ENCODE results near the gene MITF.

The MITF gene

DNA sequence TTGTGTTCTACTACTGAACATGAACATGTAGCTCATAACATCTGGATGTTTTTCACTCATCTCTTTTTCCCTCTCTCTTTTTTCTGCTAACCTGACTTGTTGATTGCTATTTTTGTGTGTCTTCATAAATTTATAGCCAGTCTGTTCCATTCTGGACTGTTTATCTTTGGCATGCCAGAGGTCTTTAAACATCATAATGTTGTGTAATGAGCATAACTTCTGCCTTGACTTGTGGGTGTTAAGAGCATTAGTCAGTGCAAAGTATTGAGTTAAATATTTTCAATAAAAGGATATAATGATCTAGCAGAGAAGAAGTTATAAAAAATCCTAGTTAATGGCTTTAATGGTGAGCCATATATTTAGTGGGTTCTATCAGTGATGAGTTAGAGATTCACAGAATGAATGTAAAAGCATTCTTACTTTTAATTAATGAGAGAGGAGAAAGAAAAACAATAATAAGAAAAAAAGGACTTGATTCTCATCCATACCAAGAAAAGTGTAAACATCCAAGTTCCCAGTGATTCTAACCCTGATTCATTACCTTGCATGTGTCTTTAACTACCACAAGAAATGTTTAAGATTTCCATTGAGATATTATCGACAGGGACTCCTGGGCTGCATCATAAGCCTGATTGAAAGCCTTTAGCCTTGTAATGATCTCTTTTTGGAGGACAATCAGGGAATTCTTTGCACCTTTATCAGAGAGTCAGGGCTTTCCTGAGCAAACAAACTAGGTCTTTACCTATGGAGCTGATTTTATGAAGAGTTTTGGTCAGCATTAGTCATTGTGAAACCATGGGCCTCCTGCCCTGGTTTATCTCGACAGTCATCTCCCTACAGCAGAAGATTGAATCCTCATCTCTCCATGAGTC lies 22.9 kb downstream of the MITF start:
- no peak for FAIRE-seq

DNA sequence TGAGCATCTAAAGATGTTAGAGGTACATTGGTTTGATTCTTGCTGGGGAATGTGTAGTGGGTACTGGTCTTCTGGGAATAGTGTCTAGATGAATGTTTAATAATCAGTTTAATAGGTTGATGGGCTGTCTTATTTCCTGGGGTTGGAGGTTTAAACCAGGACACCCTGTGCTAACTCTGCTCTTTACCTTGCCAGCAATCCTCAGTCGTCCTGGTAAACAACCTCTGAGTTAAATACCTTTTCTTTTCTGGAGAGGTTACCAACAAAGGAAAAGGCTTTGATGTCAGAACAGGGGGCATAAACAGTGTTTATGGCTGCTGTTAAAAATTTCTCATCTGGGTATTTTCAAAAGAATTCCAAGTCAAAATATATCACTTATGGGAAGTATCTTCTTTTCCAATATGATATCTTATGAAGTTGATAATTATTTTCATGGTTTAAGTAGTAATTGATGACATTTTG lies 23.5 kb downstream of the MITF start:
- no peak for FAIRE-seq

DNA sequence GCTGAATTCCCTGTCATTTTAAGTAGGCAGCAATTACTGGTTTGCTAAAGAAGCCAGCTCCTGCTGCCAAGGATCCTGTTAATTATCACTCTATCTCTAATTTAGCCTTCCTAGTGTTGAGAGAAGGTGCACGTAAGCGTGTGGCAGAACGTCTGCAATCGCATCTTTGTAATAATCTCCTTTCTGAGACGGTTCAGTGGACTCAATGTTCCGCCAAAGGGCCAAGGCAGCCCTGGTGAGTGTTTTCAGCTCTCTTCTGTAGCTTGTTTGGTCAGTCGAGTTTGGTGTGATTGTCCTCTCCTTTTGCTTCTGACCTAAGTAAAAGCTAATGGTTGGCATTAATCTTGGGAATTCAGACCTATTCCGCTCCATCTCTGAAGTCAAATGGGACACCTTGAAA lies 24.2 kb downstream of the MITF start:
- FAIRE-seq = no peak

DNA sequence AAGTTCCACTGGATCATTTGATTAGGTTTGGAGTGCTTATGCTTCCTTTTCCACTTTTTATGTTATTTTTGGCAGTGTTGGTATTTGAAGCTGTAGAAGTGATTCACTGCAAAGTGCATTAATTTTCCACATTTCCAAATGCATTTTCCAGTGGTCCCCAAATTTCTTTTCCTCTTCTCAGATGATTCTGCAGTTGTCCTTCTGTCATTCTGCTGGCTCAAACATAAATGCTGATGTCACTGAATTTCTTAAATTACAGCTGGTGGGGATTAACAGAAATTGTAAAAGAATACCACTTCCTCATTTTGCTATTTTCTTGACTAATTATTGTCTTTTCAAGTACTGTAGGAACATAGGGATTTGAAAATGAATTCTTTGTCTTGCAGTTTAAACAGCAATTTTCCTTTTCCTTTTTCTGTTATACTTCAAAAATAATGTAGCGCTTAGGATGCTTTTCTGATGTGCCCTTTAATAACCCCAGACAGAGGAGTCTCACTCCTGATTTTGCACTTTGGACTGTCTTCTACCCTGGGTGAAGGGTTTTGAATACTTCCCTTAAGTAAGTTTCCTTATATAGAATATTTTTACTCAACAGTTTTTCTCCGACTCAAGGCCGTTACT lies 25.0 kb downstream of the MITF start:
- FAIRE-seq = no peak

DNA sequence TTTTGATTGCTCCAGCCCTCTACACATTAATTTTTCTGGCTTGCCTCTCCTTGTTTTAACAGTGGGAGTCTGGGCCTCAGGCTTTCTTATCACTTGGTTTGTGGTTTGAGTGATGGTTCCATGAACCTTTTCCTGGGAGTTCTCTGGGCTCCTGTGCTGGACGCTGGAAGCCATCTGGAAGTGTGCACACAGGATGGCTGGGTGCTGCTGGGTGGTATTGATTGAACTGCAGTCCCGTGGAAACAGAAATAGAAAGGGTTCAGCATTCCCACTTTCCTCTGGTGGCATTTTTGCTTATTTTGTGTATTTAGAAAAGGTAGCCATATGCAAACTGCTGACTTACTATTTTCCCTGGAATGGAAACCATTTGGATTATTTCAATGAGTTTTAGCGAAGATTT lies 25.6 kb downstream of the MITF start:
- FAIRE-seq = no peak

DNA sequence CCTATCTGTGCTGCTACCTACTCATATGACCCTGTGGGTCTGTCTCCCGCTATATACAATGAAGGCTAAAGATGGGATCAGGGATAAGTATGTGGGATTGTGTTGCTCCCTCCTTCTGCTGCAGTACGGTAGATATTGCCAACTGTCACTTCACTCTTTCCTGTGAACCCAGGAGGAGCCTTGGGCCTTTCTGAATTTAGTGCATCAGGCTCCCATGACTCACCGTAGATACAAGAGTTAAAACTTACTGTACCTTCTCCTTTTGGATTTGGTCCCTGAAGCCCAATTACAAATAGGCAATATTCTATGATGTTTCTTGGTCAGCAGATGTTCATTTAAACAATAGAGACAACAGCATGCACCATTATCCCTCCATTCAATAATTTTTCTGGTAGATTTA lies 27.4 kb downstream of the MITF start:
- FAIRE-seq = no peak

DNA sequence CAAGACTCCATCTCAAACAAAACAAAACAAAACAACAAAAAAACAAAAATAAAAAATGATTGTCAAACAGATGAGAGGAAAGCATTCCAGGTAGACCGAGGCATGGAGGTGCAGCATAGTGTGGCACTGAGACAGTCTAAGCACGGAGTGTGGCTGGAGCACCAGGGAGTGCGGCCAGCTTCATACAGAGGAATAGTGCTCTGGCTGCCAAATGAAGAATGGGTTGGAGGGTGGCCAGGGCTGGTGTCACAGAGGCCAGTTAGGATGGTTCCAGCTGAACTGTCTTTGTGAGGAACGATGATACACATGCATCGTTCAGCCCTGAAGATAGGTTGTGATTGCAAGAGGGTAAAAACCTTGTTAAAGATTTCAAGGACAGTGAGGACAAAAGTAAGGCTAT lies 28.3 kb downstream of the MITF start:
- FAIRE-seq = no peak

DNA sequence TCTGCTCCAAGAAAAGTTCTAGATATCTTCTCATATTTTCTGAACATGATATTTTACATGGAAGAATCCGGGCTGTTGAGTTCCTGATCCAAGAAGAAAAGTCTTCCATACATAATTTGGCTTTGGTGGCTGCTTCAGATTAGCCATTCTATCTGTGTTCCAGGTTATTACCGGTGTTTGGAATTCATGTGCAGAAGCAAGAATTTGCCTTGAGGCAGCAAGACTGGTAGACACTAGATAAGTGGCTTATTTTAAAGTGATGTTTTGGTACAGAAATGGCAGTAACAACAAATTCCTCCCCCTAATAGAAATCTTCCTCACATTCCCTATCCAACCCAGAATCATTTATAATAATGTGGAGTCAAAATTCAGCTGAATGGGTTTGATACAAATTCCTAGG lies 29.2 kb downstream of the MITF start:
- FAIRE-seq = no peak

DNA sequence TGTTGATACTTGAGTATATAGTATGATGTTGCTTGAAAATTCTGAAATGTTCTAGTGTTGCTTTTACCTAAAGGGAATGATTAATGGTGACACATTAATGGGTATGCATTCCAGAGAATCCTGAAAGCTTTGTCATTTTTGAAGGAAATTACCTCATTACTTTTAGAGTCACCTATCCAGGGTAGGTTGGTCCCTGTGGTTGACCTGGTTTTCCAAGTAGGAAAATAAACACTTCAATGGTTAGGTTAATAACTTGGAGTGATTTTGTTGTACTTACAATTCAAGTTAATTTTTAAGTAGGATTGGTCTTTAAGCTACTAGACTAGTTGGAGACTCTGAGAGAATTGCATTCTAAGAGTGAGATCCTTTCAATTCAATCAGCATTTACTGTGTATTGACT lies 31.0 kb downstream of the MITF start:
- FAIRE-seq = no peak

DNA sequence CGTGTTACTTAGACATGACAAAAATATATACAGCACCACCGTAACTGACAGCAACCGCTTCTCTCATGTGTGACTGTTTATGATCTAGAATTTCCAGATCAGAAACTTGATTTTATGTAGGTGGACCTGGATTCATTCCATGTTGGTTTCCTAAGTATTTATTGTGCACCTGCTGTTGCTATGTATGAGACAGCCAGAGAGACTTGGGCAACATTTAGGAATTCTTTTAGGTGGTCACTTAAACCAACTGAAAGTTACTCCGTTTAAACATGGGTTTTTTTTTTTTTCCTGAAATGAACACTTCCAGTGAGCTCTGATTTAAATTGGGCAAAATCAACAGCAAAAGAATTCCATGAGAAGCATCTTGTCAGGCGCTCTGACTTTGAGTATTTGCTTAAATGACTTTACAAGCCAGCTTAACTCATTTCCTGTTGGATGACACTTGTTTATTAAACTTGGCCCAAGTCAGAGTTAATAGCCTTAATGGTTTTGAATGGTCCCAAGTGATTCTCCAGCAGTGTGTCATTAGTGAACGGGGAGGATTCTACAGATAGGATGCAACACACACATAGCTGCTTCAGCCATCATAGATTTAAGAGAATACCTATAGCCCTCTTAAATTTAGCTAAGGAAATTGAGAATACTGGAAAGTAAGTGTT lies 31.8 kb downstream of the MITF start:
- no peak for FAIRE-seq

DNA sequence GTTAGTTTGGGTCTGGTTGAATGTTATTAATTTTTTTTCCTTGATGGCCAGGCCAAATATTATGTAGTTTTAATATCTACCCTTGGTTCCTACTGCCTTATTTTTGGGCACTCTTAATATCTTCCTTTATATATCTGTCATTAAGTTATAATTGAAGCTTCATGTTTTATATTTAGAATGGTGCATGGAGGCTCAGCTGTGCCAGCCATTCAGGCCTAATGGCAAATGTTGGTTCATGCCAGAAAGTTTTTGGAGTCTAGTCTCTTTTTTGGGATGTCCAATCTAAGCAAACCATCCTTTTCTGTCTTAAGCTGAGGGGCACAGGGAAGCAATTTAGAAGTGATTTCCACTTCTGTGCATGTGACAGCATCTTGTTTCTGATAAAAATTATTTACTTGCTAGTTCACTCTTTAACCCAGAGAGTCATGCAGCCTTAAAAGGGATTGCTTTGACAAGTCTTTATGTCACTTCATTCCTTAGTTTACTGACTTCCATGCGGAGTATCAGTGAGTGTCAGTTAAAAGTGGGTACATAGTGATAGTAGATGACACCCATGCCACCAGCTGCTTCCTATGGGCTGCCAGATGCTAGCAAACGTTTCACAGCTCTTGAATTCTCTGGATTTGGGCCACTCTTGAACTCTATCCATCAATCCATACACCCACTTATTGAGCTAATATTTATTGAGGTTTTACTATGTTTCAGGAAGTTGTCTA lies 33.0 kb downstream of the MITF start:
- FAIRE-seq = no peak

DNA sequence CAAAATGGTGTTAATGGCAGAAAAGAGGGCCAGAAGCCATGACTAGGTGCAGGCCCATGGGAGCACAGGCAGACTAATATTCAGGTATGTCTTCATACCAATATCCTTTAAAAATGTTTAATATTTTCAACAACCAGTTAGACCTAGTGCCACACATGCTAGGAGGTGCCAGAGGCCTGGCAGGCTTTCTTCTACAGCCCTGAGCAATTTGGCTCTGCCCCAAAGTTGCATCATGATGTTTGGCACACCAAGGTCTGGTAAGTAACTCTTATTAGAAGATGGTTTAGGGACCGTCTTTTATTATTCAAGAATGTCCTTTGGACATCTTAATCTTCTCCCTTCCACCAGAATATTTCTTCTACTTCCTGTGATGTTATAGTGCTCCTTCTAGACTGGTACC lies 34.8 kb downstream of the MITF start:
- FAIRE-seq = no peak

DNA sequence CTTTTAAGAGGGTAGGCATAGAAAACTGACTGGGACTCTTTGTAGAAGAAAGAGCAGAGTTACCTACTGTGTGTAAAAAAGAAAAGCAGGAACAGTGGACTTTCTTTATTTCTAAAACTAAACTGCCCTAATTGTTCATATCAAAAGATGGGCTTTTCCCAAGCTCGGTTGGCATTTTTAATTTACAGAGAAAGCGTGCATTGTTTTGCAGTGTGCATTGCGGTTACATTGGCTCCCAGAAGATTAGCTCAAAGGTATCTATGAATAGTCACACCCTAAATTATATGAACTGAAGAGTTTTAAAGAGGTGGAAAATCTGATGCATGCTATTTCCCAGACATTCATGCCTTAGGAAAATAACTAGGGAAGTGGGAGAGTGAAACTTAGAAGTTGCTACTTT lies 36.5 kb downstream of the MITF start:
- no peak for FAIRE-seq

DNA sequence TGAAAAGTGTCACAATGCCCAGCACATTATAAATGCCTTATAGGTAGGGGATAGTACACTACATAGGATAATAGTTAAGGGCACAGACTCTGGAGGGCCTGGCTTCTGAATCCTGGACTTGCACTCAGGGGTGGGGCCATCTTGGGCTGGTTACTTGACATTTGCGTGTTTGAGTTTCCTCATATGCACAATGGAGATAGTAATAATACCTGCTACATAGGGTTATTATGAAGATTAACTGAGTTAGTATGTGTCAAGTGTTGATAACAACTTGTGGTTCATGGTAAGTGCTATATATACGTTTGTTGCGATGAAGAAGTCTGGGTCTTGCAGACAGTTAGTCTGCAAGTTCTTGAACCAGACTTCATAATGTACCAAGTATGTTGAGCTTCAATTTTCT lies 37.0 kb downstream of the MITF start:
- FAIRE-seq = no peak

DNA sequence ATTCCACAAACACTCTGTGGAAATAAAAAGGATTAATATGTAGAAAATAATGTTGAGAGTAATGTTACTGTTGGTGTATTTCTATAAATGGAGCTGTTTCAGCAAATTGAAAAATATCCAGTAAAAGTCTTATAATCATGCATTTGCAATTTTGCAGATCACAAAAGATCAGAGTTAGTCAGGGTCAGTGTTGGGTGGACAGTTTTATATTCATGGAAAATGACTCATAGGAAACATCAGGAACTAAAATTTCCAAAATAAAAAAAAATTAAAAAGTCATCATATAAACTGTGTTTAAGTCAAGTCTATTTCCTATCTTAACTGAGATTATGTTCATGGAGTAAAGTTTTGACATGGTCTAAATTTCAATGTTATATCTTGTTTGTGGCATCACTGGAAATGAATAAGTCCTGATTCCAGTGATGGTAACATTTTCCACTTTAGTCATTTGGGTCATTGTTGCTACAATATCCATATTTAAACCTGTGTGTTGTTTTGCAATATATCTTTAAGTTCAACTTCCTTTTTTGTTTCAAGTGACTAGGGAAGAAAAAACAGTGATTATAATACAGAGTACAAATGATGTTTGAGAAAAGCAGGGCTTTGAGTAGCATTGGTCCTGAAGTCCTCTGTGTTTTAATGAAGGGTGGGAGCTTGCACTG lies 37.8 kb downstream of the MITF start:
- peak; percentile 38 for FAIRE-seq

DNA sequence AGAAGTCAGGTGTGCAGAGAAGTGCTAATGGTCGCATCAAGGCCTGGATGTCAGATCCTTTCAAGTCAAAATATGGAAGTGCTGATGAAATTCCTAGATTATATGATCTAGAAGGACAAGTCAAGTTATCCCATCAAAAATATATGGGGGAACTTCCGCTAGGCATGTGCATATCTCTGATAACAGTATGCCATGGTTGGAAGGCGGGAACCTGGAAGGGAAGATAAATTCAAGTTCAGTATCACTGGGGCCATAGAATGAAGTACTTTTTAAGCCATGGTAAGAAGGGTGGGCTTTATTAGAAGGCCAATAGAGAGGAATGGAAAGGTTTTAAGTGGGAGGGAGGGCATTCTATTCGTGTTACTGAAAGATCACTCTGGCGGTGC lies 38.3 kb downstream of the MITF start:
- no peak for FAIRE-seq

DNA sequence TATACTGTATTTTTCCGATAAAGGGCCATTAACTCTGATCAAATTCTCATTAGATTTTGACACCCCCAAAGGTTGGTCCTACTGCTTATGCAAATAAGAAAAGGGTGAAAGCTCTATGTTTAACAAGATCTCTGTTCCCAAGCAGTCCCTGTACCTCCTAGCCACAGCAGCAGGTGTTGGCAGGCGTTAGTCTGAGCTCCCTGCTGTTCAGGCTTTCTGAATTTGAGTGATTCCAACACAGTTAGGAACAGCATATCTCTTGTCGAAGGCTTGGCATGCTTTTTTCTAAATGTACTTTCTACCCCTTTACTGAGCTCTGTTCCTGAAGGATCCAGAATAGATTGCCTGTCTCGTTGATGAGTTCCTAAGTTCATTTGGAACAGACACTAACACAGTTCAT lies 42.3 kb downstream of the MITF start:
- FAIRE-seq = no peak

DNA sequence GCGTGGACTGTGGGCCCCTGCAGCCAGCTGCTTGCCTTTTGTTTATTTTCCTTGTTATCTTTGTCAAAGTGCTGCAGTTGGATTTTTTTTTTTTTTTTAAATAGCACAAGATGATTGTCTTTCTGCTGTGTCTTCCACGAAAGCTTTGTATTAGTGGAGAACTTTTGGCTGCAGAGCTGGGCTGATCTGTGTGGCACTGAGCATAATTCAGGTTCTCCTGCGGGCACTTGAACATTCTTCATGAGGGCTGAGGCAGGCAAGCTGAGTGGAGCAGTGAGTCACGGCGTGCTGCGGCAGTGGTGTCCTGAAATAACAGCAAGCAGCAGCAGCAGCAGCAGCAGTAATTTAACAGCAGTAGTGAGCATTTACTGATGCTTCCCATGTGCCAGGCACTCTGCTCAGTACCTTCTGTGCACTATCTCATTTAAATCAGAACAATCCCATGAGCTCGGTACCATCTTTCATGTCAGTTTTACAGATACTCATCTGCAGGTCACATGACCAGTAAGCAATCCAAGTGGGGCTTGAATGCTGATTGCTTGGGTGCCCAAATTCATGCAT lies 45.8 kb downstream of the MITF start:
- FAIRE-seq = no peak

DNA sequence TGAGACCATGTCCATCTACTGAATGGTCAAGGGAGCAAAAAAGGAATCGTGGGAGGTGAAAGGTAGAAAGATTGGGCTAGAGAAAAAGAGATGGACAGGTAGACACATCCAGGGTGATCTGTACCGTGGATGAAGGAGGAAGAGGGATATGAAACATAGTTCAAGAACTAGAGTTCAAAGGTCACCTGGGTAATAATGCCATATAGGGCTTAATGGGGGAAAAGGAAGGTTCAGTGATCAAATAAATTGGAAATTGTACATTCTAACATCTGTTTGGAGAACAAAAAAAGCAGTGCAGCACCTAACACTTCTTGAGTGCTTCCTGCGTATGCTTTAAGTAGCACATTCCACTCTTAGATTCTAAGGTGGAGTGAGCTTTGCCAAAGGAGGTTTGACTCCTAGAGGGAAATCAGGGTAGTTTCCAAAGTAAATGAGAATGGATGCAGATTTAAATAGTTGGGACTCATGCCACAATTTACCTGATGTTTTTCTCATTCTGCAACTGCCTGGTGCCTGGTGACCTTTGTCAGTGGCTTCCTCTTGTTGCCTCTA lies 46.6 kb downstream of the MITF start:
- FAIRE-seq = no peak

DNA sequence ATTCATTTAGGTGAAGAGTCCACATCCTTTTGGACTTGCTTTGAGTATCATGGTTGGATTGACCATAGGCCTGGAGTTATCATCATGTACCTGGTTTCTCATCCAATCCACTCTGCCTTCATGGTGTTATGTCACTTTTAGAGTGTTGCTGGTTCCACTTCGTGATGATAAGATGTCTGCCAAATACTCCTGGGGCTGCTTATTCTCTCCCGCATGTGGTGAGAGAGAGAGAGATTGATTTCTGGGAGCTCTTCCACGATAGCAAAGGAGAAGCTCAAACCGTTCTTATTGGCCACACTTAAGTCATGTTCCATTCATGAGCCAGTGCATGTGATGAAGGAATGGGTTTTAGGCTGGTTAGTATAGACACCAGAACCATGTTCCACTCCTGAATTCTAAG lies 47.6 kb downstream of the MITF start:
- FAIRE-seq = no peak

DNA sequence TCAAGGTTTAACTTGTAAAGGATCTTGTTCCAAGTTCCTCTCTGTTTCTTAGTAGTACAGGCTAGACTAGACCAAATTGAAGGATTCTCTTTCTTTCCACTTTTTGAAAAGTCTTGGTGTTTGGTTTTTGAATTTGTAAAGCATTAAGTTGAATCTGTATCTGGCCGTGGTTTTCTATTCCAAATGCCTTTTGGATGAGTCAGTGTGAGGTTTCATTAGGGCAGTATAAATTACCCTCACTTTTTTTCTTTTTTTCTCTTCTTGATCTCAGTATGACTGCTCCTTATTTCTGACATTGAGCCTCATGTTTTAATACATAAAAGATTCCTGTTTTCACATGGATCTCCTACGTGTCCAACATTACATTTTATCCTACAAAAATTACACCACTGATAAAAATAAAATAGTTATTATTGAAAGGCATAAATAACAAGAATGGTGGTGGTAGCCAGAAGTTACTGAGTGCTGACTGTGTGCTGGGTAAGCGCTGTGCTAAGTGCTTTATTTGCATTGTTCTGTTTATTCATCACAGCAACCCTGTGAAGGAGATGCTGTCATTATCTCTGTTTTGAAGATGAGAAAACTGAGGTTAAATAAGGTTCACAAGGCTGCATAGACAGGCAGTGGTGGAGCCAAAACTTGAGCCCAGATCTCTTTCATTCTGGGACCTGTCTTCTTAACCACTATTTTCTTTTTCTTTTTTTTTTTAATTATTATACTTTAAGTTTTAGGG lies 48.3 kb downstream of the MITF start:
- FAIRE-seq = no peak

DNA sequence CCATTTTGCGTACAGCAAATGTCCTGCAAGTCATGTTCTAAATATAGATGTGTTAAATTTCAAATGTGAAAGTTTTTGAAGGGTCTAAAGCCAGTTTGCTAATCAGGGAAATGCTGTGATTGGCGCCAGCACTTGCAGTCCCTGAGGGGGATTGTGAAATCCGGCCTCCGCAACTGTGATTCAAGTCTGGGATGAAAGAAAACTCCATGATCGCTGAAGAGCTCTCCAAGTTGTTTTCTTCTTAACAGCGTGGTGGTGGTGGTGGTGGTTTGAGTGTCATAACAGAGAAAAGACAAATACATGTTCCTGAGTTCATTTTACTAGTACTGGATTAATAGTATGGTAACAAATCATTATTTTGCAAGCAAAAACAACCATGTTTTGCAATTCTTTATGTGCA lies 51.8 kb downstream of the MITF start:
- FAIRE-seq = no peak
